GM18517 (cell line): Measurements from ENCODE around the gene TNIP1.

Experiments used
- ATAC-seq: cut with Tn5 transposase; IDR thresholded peaks from one replicate; pipeline ENCODE4 v1.9.1; 2021; ENCODE audit warnings: mild to moderate bottlenecking, moderate library complexity; ENCODE audit not compliant: unreplicated experiment

TNIP1 gene

GRCh38 chr5:151067632-151068432, 13.0 kb downstream of the TNIP1 start:
- no peak for ATAC-seq

DNA sequence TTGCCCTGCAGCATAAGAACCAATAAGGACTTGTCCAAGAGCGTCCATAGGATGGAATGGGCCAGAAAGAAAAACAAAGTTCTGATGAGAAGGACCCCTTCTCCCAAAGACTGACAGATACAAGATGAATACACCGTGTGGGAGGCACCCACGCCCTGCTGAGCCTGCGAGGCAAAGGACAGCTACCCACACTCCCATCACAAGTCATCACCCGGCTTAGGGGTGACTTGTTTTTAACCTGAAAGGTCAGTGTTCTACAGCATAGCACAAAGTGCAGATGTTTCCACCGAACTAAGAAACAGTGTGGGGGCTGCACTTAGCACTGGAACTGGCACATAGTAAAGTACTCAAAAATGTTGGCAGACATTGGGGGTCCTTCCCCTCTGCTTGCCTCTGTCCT, 13.9 kb downstream of the TNIP1 start:
- no peak for ATAC-seq

GRCh38 chr5:151065609-151066008, 15.2 kb downstream of the TNIP1 start:
- no peak for ATAC-seq

DNA sequence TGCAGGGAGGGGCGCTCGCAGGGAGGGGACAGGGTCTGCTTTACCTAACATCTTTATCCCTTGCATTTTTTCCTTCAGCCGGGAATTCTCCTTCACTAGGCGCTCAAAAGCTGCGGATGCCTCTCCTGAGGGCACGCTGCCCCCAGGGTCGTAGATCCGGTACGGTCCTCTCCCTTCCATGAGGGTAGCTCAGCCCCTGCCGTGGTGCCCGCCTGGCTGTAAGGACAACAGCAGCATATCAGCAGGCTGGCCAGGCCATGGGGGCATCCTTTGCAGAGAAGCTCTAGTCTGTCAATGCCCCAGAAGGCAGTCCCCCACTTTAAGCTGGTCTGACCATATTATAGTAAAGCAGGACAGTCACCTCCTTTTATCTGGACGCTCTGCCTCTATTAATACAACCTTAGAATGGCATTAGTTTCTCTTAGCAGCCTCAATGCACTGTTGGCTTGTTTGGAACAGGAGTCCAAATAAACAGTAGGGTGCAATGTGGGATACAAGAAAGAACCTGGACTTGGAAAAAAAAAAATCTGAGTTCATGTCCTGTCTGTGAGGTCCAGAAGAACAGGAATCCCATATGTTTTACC, 15.8 kb downstream of the TNIP1 start:
- ATAC-seq, result no peak

DNA sequence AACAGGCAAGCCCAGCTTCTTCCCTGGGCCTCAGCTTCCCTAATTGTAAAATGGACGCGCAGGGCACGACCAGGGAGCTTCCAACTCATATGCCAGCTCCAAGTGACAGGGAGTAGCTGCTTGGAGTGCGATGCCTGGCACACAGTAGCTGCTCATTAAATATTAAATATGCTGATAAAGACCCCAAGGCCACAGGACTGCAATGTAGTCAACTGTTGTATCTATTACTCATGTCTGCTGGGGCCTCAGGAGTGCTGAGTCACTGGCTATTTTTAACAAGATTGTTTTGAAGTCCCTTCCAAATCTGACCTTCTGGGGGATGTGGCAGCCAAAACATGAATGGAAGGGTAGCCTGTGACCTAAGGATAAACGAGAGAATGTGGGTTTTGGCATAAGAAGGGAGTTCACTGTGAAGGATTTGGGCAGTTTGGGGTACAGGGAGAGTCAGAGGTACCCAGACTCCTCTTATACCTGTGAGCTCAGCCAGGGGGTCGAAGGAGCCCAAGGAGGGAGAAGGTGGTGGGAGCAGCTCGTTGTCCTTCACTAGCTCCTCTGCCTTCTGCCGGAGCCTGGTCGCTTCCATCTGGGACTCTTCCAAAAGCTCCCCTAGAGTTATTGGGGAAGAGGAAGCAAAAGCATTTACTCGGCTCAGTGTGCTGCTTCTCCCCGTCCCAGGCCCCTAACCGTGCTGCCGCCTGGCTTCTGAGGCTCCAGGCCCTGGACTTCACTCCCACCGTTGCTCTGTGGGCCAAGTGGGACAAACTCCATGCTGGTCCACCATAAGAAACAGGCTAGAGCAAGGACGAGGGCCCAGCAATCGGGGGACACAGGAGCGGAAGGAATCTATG, 17.5 kb downstream of the TNIP1 start:
- no peak for ATAC-seq

- ATAC-seq, result no peak
These were observed 18.3 kb downstream of the TNIP1 start for GRCh38 chr5:151062405-151063141.

- no peak for ATAC-seq
These were observed 20.1 kb downstream of the TNIP1 start for GRCh38 chr5:151060742-151061141.

DNA sequence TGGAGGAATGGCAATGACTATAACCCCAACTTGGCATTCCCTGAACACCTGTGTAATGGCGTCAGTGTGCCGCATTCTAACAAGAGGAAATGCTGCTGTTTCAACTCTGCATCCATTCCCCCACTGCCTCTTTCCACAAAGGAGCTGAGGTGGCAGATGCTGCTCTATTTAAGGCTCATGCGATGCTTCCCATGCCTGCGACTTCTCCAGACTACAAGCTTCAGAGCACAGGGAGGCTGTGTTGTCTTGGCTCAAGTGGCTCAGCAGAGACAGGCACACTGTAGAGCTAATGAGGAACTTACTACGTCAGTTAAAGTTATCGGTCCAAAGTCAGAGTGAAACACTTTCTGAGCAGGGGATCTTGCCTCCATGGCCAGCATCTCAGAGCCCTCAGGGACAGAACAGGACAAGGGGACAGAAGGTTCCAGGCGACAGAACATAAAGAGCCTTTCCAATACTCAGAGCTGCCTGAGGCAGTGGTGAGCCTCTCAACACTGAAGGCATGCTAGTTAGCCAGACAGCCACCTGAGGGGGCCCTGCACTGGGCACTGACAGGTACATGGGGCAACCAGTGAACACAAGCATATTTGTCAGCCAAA, 21.8 kb downstream of the TNIP1 start:
- no peak for ATAC-seq

- no peak for ATAC-seq
These were observed 22.5 kb downstream of the TNIP1 start for GRCh38 chr5:151058301-151058700.

- ATAC-seq, result no peak
These were observed 24.2 kb downstream of the TNIP1 start for GRCh38 chr5:151056379-151057325.

- no peak for ATAC-seq
These were observed 25.5 kb downstream of the TNIP1 start for GRCh38 chr5:151055336-151055735.

- ATAC-seq, result no peak
These were observed 26.1 kb downstream of the TNIP1 start for GRCh38 chr5:151054709-151055108.

DNA sequence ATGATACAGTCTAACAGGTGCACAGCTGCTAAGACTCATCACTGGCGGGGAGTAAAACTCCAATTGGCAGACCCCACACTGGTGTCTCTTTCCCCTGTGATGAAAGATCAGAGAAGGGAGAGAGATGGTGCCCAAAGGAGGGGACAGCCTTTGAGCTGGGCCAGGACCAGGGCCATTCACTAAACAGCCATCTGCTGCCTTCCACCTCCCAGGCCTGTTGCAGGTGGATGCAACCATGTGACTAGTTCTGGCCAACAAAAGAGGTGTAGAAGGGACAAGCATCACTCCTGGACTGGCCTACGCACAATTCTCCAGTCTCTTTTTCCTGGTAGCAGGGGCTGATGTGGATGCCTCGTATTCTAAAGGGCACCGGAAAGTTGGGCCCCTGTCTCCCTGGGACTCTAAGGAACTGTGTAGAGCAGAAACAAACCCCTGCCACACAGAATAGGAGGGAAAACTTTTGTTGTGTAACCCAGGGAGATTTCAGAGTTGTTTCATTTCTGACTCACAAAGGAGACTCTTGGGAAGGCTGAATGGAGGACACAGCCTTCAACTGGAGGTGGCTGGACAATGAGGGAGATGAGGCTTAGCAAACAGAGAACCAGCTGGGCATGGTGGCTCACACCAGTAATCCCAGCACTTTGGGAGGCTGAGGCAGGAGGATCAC, 26.9 kb downstream of the TNIP1 start:
- no peak for ATAC-seq

- ATAC-seq, result no peak
These were observed 28.0 kb downstream of the TNIP1 start for GRCh38 chr5:151052836-151053235.

- ATAC-seq, result no peak
These were observed 28.8 kb downstream of the TNIP1 start for GRCh38 chr5:151051931-151052608.

GRCh38 chr5:151051066-151051930, 29.5 kb downstream of the TNIP1 start:
- ATAC-seq, result peak; percentile 77

GRCh38 chr5:151048526-151048925, 32.3 kb downstream of the TNIP1 start:
- no peak for ATAC-seq
